Trophoblast cell (in vitro differentiated cells and primary cell): Measurements from ENCODE around the gene LDAH.
A peak's percentile ranks its signal among the peaks of the same experiment; 100 is the strongest.

ENCODE experiments used
- DNase-seq, 2 donors: peaks; one replicate each; pipeline ENCODE4 v3.0.0-alpha.2; 2016
- H2AFZ ChIP-seq: 2 replicates; pipeline ENCODE4 v1.6.1; 2013; ENCODE audit warnings: low read length, moderate library complexity, mild to moderate bottlenecking; ENCODE audit not compliant: insufficient read depth, poor library complexity
- H2AK5ac ChIP-seq: 2 replicates; pipeline ENCODE4 v1.6.1; 2013; ENCODE audit warnings: mild to moderate bottlenecking, low read length
- H2BK120ac ChIP-seq: 2 replicates; pipeline ENCODE4 v1.6.1; 2013; ENCODE audit warnings: low read length, mild to moderate bottlenecking, moderate library complexity; ENCODE audit not compliant: insufficient read depth, poor library complexity
- H2BK12ac ChIP-seq: 2 replicates; pipeline ENCODE4 v1.6.1; 2013; ENCODE audit warnings: mild to moderate bottlenecking, low read length, moderate library complexity
- H2BK5ac ChIP-seq: 2 replicates; pipeline ENCODE4 v1.6.1; 2013; ENCODE audit warnings: low read length, low read depth, moderate library complexity, mild to moderate bottlenecking; ENCODE audit not compliant: poor library complexity
- H3K14ac ChIP-seq: 2 replicates; pipeline ENCODE4 v1.6.1; 2013; ENCODE audit warnings: mild to moderate bottlenecking, low read length
- H3K18ac ChIP-seq: 2 replicates; pipeline ENCODE4 v1.6.1; 2013; ENCODE audit warnings: mild to moderate bottlenecking, low read length
- H3K23ac ChIP-seq: 2 replicates; pipeline ENCODE4 v1.6.1; 2013; ENCODE audit warnings: low read length
- H3K27ac ChIP-seq: 2 replicates; pipeline ENCODE4 v1.5.1; 2013; ENCODE audit warnings: low read depth, mild to moderate bottlenecking, inconsistent platforms, low read length, moderate library complexity
- H3K27me3 ChIP-seq: 2 replicates; pipeline ENCODE4 v1.6.1; 2013; ENCODE audit warnings: inconsistent platforms, mild to moderate bottlenecking, low read length, moderate library complexity; ENCODE audit not compliant: insufficient read depth
- H3K36me3 ChIP-seq, 2 experiments: 1 replicate in 1 of 2; 2 replicates in 1 of 2; pipeline ENCODE4 v1.6.1; 2013; ENCODE audit warnings: low read length in 2 of 2, mild to moderate bottlenecking in 2 of 2, moderate library complexity in 1 of 2; ENCODE audit not compliant: insufficient read depth in 2 of 2, control insufficient read depth in 1 of 2
- H3K4ac ChIP-seq: 2 replicates; pipeline ENCODE4 v1.6.1; 2013; ENCODE audit warnings: low read depth, mild to moderate bottlenecking, low read length, moderate library complexity
- H3K4me1 ChIP-seq, 2 experiments: 1 replicate in 1 of 2; 2 replicates in 1 of 2; pipeline ENCODE4 v1.6.1; 2013; ENCODE audit warnings: low read length in 2 of 2, mild to moderate bottlenecking in 2 of 2, moderate library complexity in 1 of 2; ENCODE audit not compliant: insufficient read depth in 2 of 2, control insufficient read depth in 1 of 2
- H3K4me2 ChIP-seq: 2 replicates; pipeline ENCODE4 v1.6.1; 2013; ENCODE audit warnings: inconsistent platforms, mild to moderate bottlenecking, low read length, moderate library complexity
- H3K4me3 ChIP-seq: 2 replicates; pipeline ENCODE4 v1.5.1; 2013; ENCODE audit warnings: mild to moderate bottlenecking, low read depth, low read length, inconsistent platforms
- H3K79me1 ChIP-seq: one replicate; pipeline ENCODE4 v1.6.1; 2013; ENCODE audit warnings: low read length
- H3K79me2 ChIP-seq: 2 replicates; pipeline ENCODE4 v1.6.1; 2013; ENCODE audit warnings: low read length, mild to moderate bottlenecking; ENCODE audit not compliant: control insufficient read depth, insufficient read depth, poor library complexity
- H3K9ac ChIP-seq: 2 replicates; pipeline ENCODE4 v1.6.1; 2013; ENCODE audit warnings: mild to moderate bottlenecking, low read length
- H3K9me3 ChIP-seq: 2 replicates; pipeline ENCODE4 v1.6.1; 2013; ENCODE audit warnings: low read depth, mild to moderate bottlenecking, control low read depth, inconsistent platforms, low read length; ENCODE audit not compliant: insufficient read depth
- H4K12ac ChIP-seq: 2 replicates; pipeline ENCODE4 v1.6.1; 2013; ENCODE audit warnings: low read depth, mild to moderate bottlenecking, low read length, moderate library complexity
- H4K8ac ChIP-seq: 2 replicates; pipeline ENCODE4 v1.6.1; 2013; ENCODE audit warnings: low read depth, mild to moderate bottlenecking, low read length, moderate library complexity
- H4K91ac ChIP-seq: one replicate; pipeline ENCODE4 v1.6.1; 2013; ENCODE audit warnings: low read depth, mild to moderate bottlenecking, low read length, moderate library complexity
- WGBS: extraction: QIAGEN DNeasy Blood & Tissue Kit; methylation state at CpG from one replicate; pipeline ENCODE4 v1.1.7; 2013; ENCODE audit warnings: missing lambda C conversion rate; ENCODE audit not compliant: insufficient read length, insufficient coverage; ENCODE audit errors: extremely low coverage; 5-methylcytosine and 5-hydroxymethylcytosine counted together

Gene LDAH

DNA sequence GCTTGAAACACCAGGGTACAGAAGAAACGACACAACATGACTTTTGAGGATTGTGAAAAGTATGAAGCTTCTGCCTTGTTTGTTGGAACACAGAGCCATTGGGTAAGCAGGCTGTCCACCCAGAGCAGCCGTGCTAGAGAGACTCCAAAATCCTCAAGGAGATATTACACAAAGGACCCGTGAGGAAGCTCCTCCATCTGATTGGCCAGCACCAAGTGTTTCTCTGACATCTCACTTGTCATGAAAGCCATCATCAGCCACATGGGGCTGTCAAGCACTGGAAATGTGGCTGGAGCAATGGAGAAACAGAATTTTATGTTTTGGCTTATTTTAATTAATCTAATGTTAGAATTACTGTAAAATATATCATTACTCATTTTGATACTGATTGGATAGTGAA lies 29.8 kb upstream of the LDAH start:
- no CpG with 5 or more reads among the region's 3 CpGs for WGBS
- Histone ChIP-seq H4K91ac (no peak overlapping the region), H3K4me2 (no peak overlapping the region), H4K8ac (no peak overlapping the region), H3K4ac (no peak overlapping the region), H2BK120ac (no peak overlapping the region), H3K18ac (no peak overlapping the region), H3K4me1 (no peaks in the 10 kb centered on the region), H3K23ac (no peak overlapping the region), H3K79me2 (no peaks in the 10 kb centered on the region), H3K27me3 (no peaks in the 10 kb centered on the region), H4K12ac (no peak overlapping the region), H2AK5ac (no peak overlapping the region), H3K9me3 (no peaks in the 10 kb centered on the region), H2AFZ (no peak overlapping the region), H3K4me3 (no peak overlapping the region), H3K14ac (no peak overlapping the region), H3K79me1 (no peaks in the 10 kb centered on the region), H2BK5ac (no peak overlapping the region), H2BK12ac (no peak overlapping the region), H3K36me3 (no peaks in the 10 kb centered on the region), H3K9ac (no peak overlapping the region), H3K27ac (no peak overlapping the region)
- no peak for DNase-seq

DNA sequence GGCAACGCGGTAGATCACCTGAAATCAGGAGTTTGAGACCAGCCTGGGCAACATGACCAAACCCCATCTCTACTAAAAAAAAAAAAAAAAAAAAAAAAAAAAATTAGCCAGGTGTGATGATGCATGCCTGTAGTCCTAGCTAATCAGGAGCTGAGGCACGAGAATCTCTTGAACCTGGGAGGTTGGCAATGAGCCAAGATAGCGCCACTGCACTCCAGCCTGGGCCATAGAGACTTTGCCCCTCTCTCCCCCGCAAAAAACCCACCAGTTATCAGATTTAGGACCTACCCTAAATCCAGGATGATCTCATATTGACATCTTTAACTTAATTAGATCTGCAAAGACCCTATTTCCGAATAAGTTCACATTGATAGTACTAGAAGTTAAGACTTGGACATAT lies 29.2 kb upstream of the LDAH start:
- Histone ChIP-seq H2AFZ (no peak overlapping the region), H3K9ac (no peak overlapping the region), H3K4me2 (no peak overlapping the region), H3K18ac (no peak overlapping the region), H3K27me3 (no peaks in the 10 kb centered on the region), H2BK120ac (no peak overlapping the region), H3K4me3 (no peak overlapping the region), H3K36me3 (no peaks in the 10 kb centered on the region), H2AK5ac (no peak overlapping the region), H3K27ac (no peak overlapping the region), H3K23ac (no peak overlapping the region), H3K9me3 (no peaks in the 10 kb centered on the region), H3K79me2 (no peaks in the 10 kb centered on the region), H4K8ac (no peak overlapping the region), H2BK5ac (no peak overlapping the region), H2BK12ac (no peak overlapping the region), H3K79me1 (no peaks in the 10 kb centered on the region), H4K91ac (no peak overlapping the region), H4K12ac (no peak overlapping the region), H3K14ac (no peak overlapping the region), H3K4ac (no peak overlapping the region), H3K4me1 (no peaks in the 10 kb centered on the region)
- no CpG with 5 or more reads among the region's 6 CpGs for WGBS
- DNase-seq = no peak

DNA sequence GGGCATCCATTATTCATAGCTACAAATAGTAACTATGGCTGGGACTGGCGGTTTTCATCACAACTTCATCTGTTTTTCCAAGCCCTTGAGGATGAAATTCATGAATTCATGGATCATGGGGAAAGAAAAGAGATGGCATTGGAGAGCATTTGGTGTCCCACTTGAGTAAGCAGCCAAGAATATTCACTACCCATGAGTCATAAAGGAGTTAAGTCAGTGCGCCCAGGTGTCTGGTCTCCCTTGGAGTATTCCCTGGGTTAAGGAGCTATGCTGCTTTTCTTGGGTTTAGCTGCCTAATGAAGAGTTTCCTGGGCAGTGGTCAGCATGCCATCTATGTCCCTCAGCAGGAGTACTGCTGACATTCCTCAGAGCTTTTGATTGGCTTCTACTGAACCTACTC lies 21.3 kb upstream of the LDAH start:
- Histone ChIP-seq H4K12ac (no peak overlapping the region), H3K23ac (no peak overlapping the region)

DNA sequence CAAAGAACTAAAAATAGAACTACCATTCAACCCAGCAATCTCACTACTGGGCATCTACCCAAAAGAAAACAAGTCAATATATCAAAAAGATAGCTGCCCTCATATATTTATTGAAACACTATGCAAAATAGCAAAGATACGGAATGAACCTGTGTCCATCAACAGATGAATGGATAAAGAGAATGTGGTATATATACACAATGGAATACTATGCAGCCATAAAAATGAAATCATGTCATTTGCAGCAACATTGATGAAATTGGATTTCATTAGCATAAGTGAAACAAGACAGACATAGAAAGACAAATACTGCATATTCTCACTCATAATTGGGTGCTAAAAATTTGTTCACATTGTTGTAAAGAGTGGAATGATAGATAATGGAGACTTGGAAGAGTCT lies 16.2 kb upstream of the LDAH start:
- H3K79me2 ChIP-seq = no peaks in the 10 kb centered on the region
- H3K23ac ChIP-seq = no peak overlapping the region
- no peak overlapping the region for H4K91ac ChIP-seq
- H3K14ac ChIP-seq = no peak overlapping the region
- no peaks in the 10 kb centered on the region for H3K4me1 ChIP-seq
- no peak overlapping the region for H4K12ac ChIP-seq
- no peak overlapping the region for H2BK120ac ChIP-seq
- no peak overlapping the region for H3K4me3 ChIP-seq
- no CpG with 5 or more reads among the region's 1 CpG for WGBS
- H2AFZ ChIP-seq = no peak overlapping the region
- no peak overlapping the region for H3K9ac ChIP-seq
- H3K79me1 ChIP-seq = no peaks in the 10 kb centered on the region
- no peak overlapping the region for H4K8ac ChIP-seq
- H3K18ac ChIP-seq = no peak overlapping the region
- DNase-seq = no peak
- H2BK5ac ChIP-seq = no peak overlapping the region
- no peak overlapping the region for H3K4ac ChIP-seq
- H3K9me3 ChIP-seq = no peaks in the 10 kb centered on the region
- no peaks in the 10 kb centered on the region for H3K36me3 ChIP-seq
- H3K27me3 ChIP-seq = no peaks in the 10 kb centered on the region
- no peak overlapping the region for H2BK12ac ChIP-seq
- H3K27ac ChIP-seq = no peak overlapping the region
- no peak overlapping the region for H3K4me2 ChIP-seq
- H2AK5ac ChIP-seq = no peak overlapping the region

More for the DNA sequence above, 21.3 kb upstream of the LDAH start:
- Histone ChIP-seq H3K4me3 (no peak overlapping the region), H3K27ac (no peak overlapping the region), H2BK5ac (no peak overlapping the region), H3K18ac (no peak overlapping the region), H3K4me1 (no peaks in the 10 kb centered on the region), H3K4ac (no peak overlapping the region), H2BK120ac (no peak overlapping the region), H2BK12ac (no peak overlapping the region), H2AK5ac (no peak overlapping the region), H2AFZ (no peak overlapping the region), H3K27me3 (no peaks in the 10 kb centered on the region), H3K79me1 (no peaks in the 10 kb centered on the region), H3K9ac (peak overlapping the region; percentile 40), H3K79me2 (no peaks in the 10 kb centered on the region), H3K4me2 (no peak overlapping the region), H4K8ac (no peak overlapping the region), H3K14ac (no peak overlapping the region), H3K9me3 (no peaks in the 10 kb centered on the region), H4K91ac (no peak overlapping the region), H3K36me3 (no peaks in the 10 kb centered on the region)
- no peak for DNase-seq
- WGBS = no CpG with 5 or more reads among the region's 2 CpGs
